HG03469 (cell line): ENCODE measurements around the gene MTHFD2L.

Experiments used
- ATAC-seq: cut with Tn5 transposase; IDR thresholded peaks from one replicate; pipeline ENCODE4 v1.9.1; 2021; ENCODE audit warnings: mild to moderate bottlenecking, moderate library complexity, moderate number of reproducible peaks; ENCODE audit not compliant: unreplicated experiment

MTHFD2L gene

GRCh38 chr4:74293558-74293957, 135.6 kb downstream of the MTHFD2L start:
- no peak for ATAC-seq

DNA sequence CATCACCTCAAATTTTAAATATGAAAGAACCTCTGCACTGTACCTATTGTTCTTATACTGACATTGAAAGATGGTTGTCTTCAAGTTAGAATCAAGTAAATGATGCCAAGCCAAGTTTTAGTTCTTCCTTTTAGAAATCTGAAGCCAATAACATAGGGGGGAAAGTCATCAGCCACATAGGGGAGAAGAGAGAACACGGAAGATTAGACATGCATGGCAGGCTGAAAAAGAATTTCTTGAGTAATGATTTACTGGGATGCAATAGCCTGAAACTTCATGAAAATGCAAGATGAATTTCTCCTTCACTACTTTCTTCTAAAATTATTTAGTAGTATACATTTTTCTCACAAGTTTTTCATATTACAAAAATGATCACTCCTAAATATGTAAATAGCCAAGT, 136.8 kb downstream of the MTHFD2L start:
- ATAC-seq: no peak

- ATAC-seq: no peak
These were observed 139.6 kb downstream of the MTHFD2L start for GRCh38 chr4:74297539-74297938.

DNA sequence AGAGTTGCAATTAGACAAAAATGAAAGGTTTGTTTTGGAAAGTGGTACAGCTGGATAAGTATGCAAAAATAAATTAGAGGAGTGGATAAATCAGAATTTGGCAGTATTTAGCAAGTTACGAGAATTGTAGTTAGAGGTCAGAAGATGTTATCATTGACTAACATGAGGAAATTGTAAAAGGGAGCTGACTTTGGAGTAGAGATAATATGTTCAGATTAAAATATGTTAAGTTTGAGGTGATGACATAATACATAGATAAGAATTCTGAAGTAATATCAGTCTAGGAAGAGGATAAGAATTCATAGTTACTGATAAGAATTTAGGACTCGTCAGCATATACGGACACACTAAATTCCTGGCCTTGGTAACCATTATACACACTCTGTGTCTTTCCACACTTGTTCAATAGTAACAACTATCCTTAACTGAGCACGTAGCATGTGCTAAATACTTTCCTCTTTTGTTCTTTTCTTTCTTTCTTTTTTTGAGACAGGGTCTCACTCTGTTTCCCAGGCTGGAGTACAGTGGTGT, 146.2 kb downstream of the MTHFD2L start:
- ATAC-seq: no peak

DNA sequence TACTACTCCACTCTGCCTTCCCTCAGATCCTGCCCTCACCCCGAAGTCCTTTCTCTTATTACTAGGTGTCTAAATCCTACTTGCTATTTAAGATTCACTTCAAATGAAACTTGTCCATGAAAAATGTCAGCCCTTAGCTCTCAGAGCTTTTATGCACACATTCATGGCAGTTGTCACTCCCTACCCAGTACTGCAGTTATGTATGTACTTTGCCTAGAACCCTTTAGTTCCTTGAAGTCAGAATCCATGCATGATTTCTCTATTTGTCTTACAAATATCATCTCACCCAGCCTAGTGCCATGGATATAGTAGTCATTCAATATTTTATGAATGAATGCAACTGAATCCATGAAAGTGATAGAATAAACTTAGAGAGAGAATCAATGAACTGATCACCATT, 147.1 kb downstream of the MTHFD2L start:
- no peak for ATAC-seq

GRCh38 chr4:74307170-74307569, 149.3 kb downstream of the MTHFD2L start:
- ATAC-seq: no peak

- no peak for ATAC-seq
These were observed 150.3 kb downstream of the MTHFD2L start, which contains the start of gene EPGN for GRCh38 chr4:74308215-74308614. Gene EPGN (plus strand): TSS chr4:74308470. CDS start chr4:74308534, 64 bp downstream.

- ATAC-seq: no peak
These were observed 151.3 kb downstream of the MTHFD2L start for GRCh38 chr4:74309223-74309622.

DNA sequence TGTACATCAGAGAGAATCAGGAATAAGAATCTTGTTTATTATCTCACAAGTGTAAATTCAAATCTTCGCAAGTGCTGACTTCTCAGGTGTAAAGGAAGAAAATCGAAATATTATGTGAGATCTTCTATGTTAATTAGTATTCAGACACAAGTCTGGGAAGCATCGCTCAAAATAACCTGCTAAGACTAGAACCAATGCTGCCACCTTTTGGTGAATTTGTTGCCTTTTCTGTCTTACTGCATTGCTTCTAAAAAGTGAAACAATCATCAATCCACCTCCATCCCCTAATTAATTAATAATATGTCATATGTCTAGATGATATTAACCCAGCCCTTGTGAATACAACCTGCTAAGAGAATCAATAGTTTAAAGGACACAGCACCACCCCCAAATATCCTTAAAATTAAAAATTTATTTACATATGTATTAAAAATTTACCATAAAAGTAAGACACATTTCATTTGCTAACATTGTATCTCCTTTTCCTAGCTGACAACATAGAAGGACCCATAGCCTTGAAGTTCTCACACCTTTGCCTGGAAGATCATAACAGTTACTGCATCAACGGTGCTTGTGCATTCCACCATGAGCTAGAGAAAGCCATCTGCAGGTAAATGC, 153.9 kb downstream of the MTHFD2L start:
- ATAC-seq: peak; percentile 77

DNA sequence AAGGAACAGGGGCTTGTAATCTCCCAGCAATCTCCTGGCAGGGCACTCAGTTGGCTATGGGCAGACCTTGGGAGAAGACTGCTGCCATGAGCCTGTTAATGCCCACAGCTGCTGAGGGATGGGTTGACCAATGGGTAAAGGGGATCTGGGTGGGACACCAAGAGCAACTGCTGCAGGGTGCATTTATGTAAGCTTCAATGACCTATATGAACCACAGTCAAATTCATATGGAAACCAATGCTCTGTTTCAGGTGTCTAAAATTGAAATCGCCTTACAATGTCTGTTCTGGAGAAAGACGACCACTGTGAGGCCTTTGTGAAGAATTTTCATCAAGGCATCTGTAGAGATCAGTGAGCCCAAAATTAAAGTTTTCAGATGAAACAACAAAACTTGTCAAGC, 156.4 kb downstream of the MTHFD2L start:
- no peak for ATAC-seq

DNA sequence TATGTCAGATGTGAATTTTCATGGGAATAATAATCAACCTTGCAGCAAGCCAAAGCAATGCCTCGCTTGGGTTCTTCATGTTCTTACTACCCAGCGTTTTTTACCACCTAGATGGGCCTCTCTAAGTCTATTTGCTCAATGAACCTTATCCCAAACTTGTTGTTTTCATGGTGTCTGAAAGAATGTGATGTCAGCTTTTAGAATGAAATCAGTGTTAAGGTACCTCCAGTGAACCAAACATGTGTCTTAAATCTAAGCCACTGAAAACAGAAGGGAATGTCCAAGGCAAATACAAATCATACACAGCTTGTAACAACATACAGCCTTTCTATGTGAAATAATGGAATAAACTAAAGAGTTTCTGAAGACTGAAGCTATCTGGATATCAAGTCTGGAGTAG, 157.0 kb downstream of the MTHFD2L start:
- no peak for ATAC-seq

- ATAC-seq: no peak
These were observed 157.5 kb downstream of the MTHFD2L start for GRCh38 chr4:74315376-74315775.

GRCh38 chr4:74316397-74316796, 158.5 kb downstream of the MTHFD2L start:
- ATAC-seq: no peak

DNA sequence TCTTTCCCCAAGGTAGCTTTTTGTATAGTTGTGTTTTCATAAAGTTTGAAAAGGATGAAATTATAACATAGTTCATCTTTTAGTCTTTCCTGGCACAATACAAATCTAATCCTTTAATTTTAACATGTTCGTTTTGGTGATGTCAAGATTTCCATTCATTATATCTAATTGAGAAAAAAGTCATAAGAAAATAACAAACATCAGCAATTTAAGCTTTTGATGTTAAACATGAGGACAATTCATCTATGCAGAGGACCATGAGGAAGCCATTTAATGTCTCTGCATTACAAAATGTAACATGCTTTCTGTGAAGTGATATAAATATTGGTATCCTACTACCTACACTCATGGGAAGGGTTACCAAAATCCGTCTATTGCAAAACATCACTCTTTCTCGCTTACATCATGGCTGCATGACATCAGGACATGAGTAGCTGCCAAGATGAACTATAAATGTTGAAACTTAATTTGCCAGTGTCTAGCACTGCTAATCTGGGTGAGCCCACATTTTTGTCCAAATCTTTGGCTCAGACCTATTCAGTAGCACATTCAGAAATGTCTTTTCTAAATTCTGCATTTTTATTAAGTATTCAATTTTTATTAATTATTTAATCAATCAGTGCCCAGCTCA, 159.8 kb downstream of the MTHFD2L start:
- no peak for ATAC-seq

DNA sequence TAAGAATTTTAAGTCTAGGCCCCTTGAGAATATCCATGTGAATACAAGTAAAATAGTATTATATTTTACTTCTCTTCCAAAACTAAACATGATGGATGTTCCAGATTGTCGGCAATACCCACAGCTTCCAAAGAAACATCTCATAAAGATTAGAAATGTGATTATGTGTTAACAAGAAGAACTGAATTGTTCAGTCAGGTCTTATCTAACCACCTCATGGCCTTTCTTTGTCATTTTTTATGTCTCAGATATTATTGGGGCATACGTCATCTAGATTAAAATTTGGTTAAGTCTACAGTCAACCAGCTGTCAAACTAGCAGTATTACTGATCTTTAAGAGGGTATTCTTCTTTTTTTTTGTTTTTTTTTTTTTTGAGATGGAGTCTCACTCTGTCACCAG, 160.4 kb downstream of the MTHFD2L start:
- ATAC-seq: no peak

DNA sequence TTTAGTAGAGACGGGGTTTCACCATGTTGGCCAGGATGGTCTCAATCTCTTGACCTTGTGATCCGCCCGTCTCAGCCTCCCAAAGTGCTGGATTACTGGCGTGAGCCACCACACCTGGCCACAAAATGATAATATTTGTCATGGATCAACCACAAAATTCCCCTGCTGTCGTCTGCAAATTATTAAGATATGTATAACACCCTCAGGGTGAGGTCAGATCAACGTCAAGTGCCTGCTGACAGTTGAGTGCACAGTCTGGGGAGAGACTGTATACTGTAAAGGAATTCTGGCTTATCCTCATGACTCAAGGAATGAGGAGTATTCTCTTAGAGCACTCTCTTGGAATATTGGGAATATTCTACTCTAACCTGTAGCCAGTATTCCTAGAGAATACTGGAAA, 161.6 kb downstream of the MTHFD2L start:
- no peak for ATAC-seq

DNA sequence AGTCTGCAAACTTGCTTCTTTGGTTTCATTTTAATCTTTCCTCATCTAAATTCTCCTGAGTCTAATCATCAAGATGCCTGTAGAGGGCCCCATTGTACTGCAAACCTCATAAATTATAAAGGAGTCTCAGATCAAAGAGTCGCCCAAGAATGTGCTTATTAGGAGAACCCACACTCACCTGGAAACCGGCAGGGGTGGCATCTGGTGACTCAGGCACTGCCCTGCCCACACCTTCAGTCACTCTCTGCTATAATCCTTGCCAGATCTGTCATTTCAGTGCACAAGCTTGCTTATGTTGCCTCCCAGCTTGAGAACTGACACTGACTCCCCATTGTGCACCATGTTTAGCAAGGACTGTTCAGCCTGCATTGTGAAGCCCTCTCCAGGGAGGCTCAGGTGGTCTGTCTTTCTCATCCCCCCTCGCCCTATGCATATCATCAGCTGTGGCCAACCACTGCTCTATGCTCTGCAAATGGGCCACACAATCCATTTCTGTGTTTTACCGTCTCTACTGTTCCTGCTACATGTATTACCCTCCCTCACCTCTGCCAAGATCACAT, 162.7 kb downstream of the MTHFD2L start:
- ATAC-seq: peak; percentile 67

GRCh38 chr4:74322301-74322700, 164.4 kb downstream of the MTHFD2L start:
- ATAC-seq: no peak

GRCh38 chr4:74323663-74324062, 165.7 kb downstream of the MTHFD2L start:
- no peak for ATAC-seq

DNA sequence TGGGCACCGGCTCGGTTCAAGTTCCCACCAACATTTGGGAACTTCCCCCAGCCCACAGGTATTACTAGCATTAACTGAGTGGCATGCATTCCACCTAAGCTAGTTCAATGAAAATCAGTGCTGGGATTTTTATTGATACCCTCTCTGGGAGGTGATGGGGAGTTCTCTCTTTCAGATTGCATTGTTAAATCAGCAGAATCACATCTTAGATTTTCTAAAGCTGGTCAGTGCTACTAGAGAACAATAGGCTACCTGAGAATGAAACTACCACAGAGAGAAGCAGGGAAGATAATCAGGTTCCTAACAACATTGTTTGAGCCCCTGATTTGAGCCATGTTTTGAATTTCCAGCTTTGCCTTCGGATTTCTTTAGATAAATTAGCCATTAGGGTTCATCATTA, 166.3 kb downstream of the MTHFD2L start:
- no peak for ATAC-seq

GRCh38 chr4:74325886-74326285, 168.0 kb downstream of the MTHFD2L start:
- ATAC-seq: no peak

DNA sequence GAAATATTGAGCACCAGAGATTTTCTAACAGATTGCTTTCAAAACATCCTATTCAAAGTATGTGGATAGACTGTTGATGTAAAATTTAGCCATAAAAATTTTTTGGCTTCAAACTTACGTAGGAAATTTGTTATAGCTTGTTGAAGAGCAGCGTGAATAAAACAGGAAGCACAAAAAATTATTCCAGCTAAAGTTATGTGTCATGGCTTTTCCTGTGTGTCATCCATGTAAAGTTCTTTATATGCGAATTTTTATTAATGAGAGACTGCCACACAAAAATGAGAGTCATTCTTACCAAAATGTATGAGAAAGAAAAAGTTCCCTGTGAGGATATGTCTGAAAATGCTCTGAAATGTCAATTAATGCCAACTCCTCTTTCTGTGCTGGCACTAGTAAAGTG, 169.8 kb downstream of the MTHFD2L start:
- no peak for ATAC-seq
